HG03108 (cell line): ENCODE measurements around the gene ELOB.

ENCODE experiments used
- ATAC-seq: cut with Tn5 transposase; IDR thresholded peaks from one replicate; pipeline ENCODE4 v1.9.1; 2021; ENCODE audit warnings: moderate library complexity; ENCODE audit not compliant: unreplicated experiment

ELOB gene

DNA sequence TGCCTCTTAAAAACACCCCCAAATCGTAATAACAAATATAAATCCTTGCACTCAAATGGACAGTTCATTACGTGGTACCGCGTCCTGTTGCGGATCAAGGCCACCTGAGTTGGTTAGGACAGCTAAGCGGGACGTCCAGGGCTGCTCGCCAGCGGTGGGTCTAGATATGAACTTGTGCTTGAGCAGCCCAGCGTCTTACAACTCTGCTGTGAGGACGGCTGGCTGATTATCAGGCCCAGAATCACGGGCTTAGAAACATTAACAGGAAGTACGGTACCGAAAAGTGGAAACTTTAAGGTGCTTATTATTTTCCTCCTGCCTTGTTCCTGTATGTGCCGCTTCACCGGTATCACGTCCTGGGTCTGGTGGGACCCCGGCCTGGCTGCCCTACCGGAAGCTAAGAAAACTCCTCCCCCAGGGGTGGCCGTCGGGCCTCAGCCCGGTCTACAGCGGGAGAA is 25.5 kb downstream of the ELOB start:
- peak; percentile 26 for ATAC-seq

DNA sequence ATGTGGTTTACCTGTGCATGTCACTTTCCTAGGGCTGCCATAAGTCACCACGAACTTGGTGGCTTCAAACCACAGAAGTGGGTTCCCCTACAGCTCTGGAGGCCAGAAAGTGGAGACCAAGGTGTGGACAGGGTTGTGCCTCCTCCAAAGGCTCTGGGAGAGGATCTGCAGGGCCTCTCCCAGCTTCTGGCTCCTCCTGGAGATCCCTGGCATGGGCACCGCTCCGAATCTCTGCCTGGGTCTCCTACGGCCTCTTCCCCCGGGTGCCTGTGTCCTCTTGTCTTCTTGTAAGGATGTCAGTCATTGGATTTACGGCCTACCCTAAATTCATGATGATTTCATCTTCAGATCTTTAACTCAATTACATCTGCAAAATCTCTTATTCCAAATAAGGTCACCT is 27.1 kb downstream of the ELOB start:
- ATAC-seq = no peak

DNA sequence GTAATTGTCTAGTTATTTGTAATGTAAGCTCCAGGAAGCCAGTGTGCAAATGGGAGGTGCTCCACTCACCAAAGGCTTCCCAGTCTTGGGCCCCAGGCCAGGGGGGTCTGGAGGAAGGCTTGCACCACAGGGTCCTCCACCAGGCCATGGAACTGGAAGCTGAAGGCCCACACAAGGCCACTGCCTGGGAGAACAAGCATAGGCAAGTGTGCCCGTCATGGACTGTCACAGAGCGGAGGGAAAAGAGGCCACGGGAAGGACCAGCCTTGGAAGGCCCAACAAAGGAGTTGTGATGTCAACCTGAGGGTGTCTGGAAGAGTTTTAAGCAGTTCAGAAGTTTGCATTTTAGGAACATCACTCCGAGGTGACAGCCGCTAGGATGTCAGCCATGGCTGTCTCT is 27.6 kb downstream of the ELOB start:
- ATAC-seq = no peak

DNA sequence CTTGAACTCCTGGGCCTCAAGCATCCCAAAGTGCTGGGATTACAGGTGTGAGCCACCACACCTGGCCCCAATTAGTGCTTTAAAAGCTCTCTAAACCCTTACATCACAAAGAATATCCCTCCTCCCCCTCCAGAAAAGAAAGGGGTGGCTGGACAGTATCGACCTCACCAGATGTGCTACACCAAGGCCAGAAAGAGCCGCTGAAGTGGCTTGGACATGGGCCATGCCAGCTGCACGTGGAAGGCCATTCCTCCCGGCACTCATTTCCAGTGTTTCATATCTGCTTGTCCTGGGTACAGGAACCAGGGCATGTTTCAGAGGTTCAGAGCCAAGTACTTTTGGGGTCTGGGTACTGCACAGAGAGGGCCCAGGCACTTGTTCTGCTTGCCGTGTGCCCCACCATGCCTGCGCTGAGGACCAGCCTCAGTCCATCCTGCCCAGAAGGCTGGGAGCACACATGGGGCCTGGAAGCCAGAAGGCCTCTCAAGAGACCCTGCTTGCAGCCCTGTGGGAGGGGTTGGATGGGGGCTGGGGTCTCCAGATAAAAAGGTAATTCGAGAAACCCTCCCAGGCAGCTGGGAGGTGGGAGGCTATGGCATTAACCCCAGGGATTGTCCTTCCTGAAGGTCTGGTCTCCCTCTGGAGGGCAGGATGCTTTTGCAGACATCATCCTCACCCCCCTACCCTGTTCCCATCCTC is 28.2 kb downstream of the ELOB start:
- no peak for ATAC-seq

DNA sequence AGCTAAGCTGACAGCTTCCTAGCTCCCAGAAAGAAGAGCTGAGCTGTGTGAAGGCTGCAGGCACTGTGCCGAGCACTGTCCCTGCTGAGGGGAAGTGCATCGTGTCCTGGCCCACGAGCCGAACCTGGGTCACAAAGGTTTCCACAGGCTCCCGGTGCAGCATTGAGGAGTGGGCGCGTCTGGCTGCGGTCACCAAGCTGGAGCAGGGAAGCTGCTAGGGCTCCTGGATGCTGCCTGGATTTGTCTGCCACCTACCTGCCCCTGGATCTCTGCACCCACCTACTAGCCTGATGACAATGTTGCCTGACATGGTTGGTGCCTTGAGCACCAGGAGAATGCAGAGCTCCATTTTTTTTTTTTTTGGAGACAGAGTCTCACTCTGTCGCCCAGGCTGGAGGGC is 31.1 kb downstream of the ELOB start:
- no peak for ATAC-seq

DNA sequence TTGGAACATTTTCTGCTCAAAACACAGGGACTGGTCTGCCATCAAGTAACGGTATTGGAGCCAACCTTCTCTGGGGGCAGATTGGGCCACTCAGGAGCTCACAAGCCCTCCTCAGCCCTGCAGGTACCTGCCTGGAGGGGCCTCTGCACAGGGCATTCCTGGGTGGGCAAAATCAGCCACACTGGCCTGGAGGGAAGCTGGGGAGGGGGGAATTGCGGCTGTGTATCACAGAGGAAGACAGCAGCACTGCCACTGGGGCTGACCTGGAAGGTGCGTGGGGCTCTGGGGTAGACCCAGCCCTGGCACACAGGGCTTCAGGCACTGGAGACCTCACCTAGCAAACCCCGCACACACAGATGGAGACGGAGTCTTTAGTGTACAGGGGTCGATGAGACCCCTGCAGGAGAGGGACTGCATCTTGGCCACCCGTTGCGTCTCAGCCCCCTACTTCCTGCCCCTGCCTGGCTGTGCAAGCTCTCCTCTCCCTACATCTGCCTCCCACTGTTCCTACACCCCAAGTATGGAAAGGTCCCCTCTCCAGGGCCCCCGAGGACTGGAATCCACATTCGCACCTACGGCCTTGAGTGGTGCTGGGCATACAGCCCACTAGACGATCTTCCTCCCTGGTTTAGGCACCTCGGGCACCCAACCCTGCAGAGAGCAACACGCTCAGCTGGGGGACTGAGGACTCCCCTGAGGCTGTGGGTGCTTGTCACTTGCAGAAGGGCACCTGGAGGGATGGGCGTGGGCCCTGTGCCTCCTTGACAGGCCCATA is 31.8 kb downstream of the ELOB start:
- no peak for ATAC-seq

DNA sequence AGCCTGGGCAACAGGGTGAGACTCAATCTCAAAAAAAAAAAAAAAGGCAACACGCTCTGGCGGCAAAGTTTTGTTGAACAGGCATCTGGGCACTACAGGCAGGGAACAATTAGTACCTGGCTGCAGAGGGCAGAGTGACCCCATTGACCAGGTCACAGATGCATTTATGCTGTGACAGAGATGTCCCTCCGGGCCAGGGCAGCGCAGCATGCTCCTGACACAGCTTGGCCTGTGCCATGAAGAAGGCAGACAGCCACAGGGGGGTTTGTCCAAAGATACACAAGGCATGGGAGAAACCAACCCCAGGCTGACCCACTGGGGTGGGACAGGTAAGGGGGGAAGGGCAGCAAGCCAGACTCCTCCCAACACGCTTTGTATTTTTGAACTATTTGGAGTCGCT is 32.4 kb downstream of the ELOB start:
- no peak for ATAC-seq

DNA sequence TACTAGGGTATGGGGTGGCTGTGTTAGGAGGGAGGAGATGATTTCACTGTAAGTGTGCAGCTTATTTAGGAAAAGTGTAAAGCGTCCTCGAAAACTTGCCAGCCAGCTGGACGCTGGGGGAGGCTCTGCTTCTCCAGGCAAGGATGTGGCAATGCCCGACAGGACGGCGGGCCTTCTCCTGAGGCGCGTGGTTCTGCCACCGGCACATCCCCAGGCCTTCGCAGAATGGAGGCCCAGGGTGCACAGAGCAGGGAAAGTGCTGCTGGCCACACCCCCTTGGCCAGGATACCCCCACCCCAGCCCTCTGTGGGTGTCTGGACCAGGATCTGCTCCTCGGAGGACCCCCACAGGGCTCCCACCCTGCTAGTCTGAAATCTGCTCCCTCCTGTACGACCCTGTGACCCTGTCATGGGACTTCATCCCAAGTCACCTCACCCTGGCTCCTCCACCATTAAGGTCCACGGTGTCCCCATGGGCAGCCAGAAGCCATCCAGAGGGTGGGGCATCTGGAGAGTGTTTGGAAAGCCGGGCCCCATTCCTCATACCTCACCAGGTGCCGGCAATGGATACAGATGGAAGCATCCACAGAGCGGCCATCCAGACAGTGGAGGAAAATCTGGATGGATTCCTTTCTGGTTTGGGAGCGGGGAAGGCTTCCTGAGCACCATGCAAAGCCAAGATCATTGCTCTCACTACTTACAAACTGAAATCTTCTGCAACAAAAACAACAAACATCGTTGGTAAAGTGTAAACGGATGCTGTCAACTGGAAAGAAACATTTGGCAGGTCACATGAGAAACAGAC is 33.9 kb downstream of the ELOB start:
- no peak for ATAC-seq

DNA sequence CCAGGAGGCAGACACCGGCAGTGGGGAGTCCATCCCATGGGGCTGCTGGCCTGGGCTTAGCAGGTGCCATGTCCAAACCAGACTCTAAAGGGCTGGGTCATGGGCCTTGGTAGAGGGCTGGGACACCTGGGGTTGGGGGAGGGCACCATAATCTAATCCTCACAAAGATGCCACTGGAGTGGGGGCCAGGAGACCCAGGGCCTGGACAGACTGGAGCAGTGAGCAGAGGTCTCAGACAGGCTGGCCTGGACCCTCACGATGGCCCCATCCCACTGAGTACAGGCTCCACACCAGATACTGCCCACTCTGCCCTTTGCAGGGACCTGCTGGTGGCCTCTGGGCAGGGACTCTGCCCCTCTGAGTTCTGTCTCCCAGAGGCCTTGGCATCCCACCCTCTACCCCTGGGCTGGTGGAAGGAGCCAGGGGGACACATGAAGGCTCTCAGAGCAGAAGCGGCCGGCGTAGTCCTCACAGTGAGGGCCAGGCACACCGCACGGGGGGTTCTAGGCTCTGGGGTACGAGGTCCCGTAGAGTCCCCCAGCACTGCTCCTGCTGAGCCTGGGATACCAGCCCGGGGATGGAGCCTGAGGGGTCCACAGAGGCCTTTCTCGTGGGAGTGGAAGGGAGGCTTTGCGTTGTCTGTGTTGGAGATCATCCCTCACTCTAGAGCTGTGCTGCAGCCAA is 34.6 kb downstream of the ELOB start:
- ATAC-seq = no peak

DNA sequence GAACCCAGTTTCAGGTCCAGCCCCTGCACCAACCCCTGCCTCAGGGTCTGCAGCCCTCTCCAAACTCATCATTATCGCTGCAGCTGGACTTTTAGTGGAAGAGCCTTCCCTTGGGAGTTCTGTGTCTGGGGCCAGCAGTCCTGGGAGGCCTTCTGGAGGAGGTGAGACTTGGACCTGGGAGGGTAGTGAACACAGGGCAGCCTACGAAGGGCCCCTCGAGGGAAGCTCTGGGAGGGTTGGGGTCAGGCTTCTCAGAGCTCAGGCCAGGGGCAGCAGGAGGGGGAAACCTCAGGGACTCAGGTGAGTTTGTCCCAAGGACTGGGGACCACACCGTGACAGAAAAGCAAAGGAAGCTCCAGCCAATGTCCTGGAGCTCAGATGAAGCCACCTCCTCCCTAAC is 35.9 kb downstream of the ELOB start:
- ATAC-seq = no peak

DNA sequence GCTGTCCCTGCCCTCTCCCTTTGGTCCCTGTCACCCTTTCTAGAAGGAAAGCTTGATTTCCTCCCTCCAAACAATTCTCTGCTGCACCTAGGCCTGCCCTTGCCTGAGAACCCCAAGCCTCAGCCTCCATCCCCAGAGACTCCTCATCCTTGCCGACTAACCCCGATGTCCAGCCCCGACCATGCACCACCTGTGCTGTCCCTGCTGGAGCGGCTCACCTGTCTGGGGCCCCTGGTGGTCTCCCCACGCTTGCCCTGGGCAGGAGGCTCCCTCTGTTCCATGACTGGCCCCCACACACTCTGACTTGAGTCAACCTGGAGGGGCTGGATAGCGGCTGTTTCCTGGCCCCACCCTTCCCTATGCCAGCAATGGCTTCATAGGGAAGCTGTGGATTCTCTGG is 36.6 kb downstream of the ELOB start:
- no peak for ATAC-seq

DNA sequence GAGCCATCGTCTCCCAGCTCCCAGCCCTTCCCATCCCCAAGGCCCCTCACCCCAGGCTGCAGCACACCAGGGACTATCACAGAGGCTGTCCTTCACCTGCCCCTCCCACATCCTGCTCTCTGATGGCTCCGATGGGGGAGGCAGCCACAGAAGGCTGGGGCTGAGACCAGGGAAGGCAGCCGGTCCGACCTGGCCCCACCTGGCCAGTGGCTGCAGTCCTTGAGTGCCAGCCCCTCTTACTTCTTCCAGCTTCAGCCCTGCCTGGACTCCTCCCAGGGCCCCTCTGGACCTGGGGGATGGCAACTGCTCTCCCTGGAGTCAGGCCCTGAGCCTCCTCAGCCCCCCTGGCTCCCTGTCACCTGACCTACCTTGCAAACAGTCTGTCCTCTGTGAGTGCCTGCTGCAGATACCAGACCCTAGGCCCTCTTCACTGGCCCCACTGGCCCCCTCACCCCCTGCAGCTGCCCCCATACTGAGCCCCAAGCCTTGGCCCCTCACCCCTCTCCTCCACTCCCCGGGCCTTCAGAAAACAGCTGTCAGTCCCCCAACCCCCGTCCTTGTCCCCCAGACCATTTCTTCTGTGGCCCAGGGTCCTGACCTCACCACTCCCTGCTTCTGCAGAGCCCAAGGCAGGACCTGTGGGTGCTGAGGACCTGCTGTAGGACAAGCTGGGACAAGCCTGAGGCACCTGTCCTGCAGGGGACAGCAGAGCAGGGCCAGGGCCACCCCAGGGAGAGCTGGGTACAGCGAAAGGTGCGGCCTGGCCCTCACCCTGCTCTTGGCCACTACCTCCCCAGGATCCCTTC is 37.3 kb downstream of the ELOB start:
- no peak for ATAC-seq

DNA sequence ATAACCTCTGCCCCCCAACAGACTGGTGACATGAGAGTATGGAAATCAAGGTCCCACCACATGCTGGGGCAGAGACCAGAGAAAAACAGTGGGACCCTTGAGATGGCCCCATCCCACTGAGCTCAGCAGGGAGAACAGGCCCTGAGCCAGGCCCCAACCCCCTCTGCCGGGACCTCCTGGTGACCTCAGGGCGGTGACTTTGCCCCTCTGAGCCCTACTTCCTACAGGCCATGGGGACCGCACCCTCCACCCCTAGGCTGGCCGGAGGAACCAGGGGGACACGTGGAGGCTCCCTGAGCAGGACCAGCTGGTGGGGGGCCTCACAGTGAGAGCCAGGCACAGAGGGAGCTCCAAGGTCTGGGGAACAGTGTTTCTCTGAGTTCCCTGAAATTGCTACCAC is 38.5 kb downstream of the ELOB start:
- no peak for ATAC-seq

DNA sequence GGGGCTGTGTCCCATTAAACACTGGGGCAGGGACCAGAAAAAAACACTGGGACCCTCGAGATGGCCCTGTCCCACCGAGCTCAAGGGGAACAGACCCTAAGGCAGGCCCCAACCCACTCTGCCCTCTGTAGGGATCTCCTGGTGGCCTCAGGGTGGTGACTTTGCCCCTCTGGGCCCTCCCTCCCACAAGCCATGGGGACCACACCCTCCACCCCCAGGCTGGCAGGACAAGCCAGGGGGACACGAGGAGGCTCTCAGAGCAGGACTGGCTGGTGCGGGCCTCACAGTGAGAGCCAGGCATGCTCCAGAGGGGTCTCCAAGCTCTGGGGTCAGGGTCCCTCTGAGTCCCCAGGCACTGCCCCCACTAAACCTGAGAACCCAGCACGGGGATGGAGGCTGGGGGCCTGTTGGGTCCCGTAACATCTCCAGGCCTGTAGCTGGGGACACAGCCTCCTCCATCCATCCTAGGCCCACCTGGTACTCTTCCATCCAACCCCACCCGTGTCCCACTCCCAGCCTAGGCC is 39.1 kb downstream of the ELOB start:
- ATAC-seq = no peak

DNA sequence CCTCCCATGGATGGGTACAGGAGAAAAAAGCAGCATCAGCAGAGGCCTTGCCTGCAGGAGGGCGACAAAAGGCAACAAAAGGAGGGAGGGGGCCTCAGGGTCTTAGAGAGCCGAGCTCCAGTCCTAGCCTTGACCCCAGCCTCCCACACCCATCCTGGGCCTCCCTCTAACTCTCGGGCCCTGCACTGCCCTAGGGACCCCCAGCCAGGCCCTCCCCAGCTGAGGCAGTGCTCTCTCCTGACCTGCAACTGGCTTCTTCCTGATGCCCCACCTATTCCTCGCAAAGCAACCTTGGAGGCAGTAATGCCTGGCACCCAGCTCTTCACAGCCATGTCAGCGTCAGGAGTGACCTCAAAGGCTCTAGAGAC is 39.9 kb downstream of the ELOB start:
- no peak for ATAC-seq

DNA sequence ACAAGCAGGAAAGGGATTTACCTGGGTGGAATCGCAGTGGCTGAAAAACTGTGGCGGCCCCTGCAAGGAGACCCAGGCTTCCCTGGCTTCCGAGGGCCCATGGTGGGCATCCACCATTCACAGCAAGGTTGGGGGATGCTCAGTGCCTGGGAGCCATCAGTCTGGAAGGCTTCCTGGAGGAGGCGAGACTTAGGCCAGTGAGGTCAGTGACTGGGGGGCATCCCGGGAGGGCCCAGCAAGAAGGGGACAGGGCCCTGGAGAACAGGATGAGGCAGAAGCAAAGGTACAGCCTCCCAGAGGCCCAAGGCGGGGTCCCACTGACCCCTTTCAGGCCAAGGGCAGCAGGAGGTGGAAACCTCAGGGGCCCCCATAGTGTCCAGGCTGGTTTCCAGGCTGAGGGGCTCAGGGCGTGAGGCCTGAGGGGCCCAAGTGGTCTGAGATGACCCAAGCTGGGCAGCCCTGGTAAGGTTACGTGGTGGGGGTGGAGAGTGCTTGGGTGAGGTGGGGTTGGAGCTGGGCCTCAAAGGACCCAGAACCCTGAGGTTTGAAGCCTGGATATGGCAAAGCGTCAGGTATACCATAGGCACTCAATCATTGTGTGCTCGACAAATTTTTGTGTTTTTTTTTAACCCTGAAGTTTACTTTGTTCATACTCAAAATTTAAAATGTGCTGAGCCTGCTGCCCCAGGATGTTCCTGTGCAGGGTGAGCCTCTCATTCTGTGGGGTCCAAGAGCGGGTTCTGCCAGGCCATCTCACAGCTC is 40.4 kb downstream of the ELOB start:
- no peak for ATAC-seq

DNA sequence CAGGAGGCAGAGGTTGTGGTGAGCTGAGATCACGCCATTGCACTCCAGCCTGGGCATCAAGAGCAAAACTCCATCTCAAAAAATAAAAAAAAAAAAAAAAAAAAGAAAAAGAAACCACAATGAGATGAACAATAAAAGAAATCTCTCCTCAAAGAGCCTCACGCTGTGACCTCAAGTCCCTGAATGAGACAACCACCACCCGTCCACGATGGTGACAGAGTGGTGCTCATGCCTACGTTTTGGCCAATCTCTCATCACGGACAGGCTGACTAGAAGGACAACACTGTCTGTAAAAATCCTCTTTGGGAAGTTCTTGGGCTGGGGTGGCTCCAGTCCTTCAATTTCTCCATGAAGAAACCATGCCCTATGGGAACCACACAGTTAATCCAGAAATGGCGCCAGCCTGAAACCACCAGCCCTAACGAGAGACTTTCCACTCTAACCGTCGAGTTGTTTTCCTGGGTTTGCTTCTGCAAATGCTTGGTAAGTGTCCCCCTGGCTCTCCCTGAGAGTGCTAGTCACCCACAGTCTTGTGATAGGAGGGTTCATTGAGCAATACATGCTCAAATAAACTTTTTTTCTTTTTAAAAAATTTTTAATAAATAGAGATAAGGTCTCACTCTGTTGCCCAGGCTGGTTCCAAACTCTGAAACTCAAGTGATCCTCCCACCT is 42.1 kb downstream of the ELOB start:
- no peak for ATAC-seq

DNA sequence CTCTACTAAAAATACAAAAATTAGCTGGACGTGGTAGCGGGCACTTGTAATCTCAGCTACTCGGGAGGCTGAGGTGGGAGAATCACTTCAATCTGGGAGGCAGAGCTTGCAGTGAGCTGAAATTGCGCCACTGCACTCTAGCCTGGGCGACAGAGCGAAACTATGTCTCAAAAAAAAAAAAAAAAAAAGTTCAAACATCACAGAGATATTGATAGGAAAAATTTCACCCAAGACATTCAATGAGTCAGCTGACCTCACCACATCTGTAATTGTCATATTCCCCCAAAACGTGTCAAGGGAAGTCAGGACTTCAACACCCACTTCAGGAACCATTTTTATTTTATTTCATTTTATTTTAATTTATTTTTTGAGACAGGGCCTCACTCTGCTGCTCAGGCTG is 49.0 kb downstream of the ELOB start:
- no peak for ATAC-seq

DNA sequence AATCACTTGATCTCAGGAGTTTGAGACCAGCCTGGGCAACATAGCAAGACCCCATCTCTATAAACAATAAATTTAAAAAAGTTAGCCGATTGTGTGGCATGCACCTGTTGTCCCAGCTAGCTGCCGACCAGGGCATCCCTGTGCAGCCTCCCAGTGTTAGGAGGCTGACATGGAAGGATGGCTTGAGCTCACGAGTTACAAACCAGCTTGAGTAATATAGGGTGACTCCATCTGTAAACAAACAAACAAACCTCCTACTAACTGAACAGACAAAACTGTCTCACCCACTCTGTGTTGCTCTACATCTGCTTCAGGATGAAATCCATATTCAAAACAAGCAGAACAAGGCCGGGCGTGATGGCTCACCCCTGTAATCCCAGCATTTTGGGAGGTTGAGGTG is 50.2 kb downstream of the ELOB start:
- ATAC-seq = no peak
